ENCODE measurements around the gene UBE3A.
"Not testable (repeated sequence)": the region's sequence is repeated elsewhere in the genome, so short reads cannot be mapped to it uniquely, and the experiment has no call there.

UBE3A gene

GRCh38 chr15:25437777-25438600 is 835 bp downstream of the UBE3A start:
- DNase-seq: peak; percentile 58

GRCh38 chr15:25436707-25437106 is 2.1 kb downstream of the UBE3A start:
- no peak for DNase-seq

- no peak for DNase-seq
These were observed 3.2 kb downstream of the UBE3A start for GRCh38 chr15:25435474-25436243.

- DNase-seq: no peak
These were observed 5.5 kb downstream of the UBE3A start for GRCh38 chr15:25433118-25433865.

GRCh38 chr15:25431836-25432561 is 6.8 kb downstream of the UBE3A start:
- no peak for DNase-seq

GRCh38 chr15:25427861-25428260 is 11.0 kb downstream of the UBE3A start:
- DNase-seq: no peak

- DNase-seq: no peak
These were observed 11.8 kb downstream of the UBE3A start for GRCh38 chr15:25426896-25427610.

GRCh38 chr15:25424073-25424472 is 14.8 kb downstream of the UBE3A start:
- no peak for DNase-seq

- DNase-seq: no peak
These were observed 16.8 kb downstream of the UBE3A start for GRCh38 chr15:25422021-25422420.

GRCh38 chr15:25418202-25418601 is 20.6 kb downstream of the UBE3A start:
- DNase-seq: no peak

GRCh38 chr15:25417604-25418003 is 21.2 kb downstream of the UBE3A start:
- no peak for DNase-seq

GRCh38 chr15:25416693-25417092 is 22.1 kb downstream of the UBE3A start:
- no peak for DNase-seq

GRCh38 chr15:25415707-25416106 is 23.1 kb downstream of the UBE3A start:
- no peak for DNase-seq

- no peak for DNase-seq
These were observed 23.6 kb downstream of the UBE3A start for GRCh38 chr15:25415217-25415616.

GRCh38 chr15:25410649-25411048 is 28.2 kb downstream of the UBE3A start:
- DNase-seq: no peak

GRCh38 chr15:25409731-25410130 is 29.1 kb downstream of the UBE3A start:
- not testable (repeated sequence) for DNase-seq

GRCh38 chr15:25408929-25409328 is 29.9 kb downstream of the UBE3A start:
- DNase-seq: no peak

- DNase-seq: no peak
These were observed 30.4 kb downstream of the UBE3A start for GRCh38 chr15:25408428-25408827.

- DNase-seq: no peak
These were observed 30.9 kb downstream of the UBE3A start for GRCh38 chr15:25407950-25408349.

- DNase-seq: no peak
These were observed 32.0 kb downstream of the UBE3A start for GRCh38 chr15:25406846-25407245.

- no peak for DNase-seq
These were observed 32.6 kb downstream of the UBE3A start for GRCh38 chr15:25406261-25406660.

GRCh38 chr15:25403771-25404170 is 35.1 kb downstream of the UBE3A start:
- DNase-seq: no peak
